ENCODE results near the gene RAB1A.

The RAB1A gene

GRCh38 chr2:65107530-65107929 lies 22.4 kb downstream of the RAB1A start:
- no peak for DNase-seq (ENCODE audit: low read depth)
- TF ChIP-seq, protein P1, sequence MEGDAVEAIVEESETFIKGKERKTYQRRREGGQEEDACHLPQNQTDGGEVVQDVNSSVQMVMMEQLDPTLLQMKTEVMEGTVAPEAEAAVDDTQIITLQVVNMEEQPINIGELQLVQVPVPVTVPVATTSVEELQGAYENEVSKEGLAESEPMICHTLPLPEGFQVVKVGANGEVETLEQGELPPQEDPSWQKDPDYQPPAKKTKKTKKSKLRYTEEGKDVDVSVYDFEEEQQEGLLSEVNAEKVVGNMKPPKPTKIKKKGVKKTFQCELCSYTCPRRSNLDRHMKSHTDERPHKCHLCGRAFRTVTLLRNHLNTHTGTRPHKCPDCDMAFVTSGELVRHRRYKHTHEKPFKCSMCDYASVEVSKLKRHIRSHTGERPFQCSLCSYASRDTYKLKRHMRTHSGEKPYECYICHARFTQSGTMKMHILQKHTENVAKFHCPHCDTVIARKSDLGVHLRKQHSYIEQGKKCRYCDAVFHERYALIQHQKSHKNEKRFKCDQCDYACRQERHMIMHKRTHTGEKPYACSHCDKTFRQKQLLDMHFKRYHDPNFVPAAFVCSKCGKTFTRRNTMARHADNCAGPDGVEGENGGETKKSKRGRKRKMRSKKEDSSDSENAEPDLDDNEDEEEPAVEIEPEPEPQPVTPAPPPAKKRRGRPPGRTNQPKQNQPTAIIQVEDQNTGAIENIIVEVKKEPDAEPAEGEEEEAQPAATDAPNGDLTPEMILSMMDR (conservative IDR thresholded peaks at IDR 0.05; ENCODE audit: low read depth, low read length): no peak
- no peak overlapping the region for H3K4me3 ChIP-seq (ENCODE audit: low read length)

DNA sequence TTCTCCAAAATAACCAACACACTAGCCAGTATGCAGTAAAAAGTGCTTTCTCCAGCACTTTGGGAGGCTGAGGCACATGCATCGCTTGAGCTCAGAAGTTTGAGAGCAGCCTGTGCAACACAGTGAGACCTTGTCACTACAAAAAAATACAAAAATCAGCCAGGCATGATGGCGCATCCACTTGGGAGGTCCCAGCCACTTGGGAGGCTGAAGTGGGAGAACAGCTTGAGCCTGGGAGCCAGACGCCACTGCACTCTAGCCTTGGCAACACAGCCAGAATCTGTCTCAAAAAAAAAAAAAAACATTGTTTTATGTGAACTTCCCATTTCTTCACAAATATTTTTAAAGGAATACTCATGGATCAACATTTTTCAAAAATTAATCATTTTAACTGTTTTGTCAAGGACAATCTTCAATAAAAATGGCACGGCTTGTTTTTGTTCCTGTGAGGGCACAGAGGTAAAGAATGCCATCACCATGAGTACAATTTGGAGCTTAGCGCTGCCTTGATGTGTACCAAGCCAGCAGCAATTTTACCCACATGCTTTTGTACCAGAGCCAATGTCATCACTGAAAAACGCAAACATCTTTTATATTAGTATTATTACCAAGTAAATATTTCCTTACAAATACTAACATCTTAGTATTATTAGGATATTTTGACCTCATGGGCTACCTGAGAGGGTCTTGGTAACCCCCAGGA lies 26.7 kb downstream of the RAB1A start:
- TF ChIP-seq, protein P1 (conservative IDR thresholded peaks at IDR 0.05; ENCODE audit: low read depth, low read length): no peak

DNA sequence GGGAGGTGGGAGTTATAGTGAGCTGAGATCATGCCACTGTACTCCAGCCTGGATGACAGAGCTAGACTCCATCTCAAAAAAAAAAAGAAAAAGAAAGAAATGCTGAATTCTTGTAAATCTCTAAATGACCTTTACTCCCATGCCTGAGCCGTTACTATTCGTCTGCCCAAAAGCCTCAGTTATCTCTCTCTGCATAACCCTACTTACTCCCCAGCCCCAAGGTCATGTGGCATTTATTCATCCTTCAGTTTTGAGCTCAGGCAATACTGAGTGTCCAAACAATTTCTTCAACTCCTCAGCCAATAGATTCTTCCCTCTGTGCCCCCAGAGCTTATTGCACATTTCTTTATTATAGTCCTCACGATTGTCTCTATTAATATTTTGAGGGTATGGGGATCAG lies 28.8 kb downstream of the RAB1A start:
- H3K4me3 ChIP-seq (ENCODE audit: low read length): no peak overlapping the region
- TF ChIP-seq, protein P1 (conservative IDR thresholded peaks at IDR 0.05; ENCODE audit: low read depth, low read length): no peak
- DNase-seq (ENCODE audit: low read depth): no peak

More for the DNA sequence above, 26.7 kb downstream of the RAB1A start:
- no peak overlapping the region for H3K4me3 ChIP-seq (ENCODE audit: low read length)
- no peak for DNase-seq (ENCODE audit: low read depth)

GRCh38 chr2:65098741-65099140 lies 31.2 kb downstream of the RAB1A start:
- no peak for DNase-seq (ENCODE audit: low read depth)
- TF ChIP-seq, protein P1 (conservative IDR thresholded peaks at IDR 0.05; ENCODE audit: low read depth, low read length): no peak
- H3K4me3 ChIP-seq (ENCODE audit: low read length): no peak overlapping the region

DNA sequence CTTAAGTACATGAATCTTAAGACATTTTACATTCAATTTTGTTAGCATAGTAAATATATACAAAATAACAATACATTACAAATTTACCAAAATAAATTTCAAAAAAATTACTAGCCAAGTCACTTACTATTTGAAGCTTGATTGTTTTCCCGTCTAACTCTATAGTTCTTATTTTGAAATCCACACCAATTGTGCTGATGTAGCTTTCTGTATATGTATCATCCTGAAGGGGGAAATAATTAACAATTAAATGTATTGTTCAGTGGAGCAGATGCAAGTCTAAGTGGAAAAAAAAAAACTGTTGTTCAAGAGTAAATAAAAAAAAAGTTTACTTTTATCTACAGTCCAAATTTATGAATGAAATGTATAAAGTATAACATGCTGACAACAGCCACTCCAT lies 32.1 kb downstream of the RAB1A start:
- no peak for DNase-seq (ENCODE audit: low read depth)
- no peak overlapping the region for H3K4me3 ChIP-seq (ENCODE audit: low read length)
- TF ChIP-seq, protein P1 (conservative IDR thresholded peaks at IDR 0.05; ENCODE audit: low read depth, low read length): no peak

- DNase-seq (ENCODE audit: low read depth): no peak
- TF ChIP-seq, protein P1 (conservative IDR thresholded peaks at IDR 0.05; ENCODE audit: low read depth, low read length): no peak
- no peak overlapping the region for H3K4me3 ChIP-seq (ENCODE audit: low read length)
These were observed 33.0 kb downstream of the RAB1A start for GRCh38 chr2:65096948-65097347.

DNA sequence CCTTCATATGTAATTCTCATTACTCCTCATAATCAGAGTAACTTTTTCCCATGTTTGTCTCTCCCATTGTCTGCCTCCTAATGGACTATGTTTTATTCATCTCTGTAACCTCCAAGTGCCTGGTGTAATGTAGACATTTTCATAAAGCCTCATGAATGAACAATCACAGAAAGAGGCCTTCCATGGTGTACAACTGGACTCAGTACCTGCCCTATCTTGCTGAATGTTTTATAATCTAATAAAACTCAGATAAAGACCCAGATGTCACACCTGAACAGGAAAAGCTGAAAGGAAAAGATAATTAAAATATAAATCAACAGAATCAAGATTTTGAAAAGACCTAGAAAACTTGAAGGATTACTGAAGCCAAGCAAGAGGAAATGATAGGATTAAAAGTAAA lies 36.7 kb downstream of the RAB1A start:
- no peak for DNase-seq (ENCODE audit: low read depth)
- TF ChIP-seq, protein P1 (conservative IDR thresholded peaks at IDR 0.05; ENCODE audit: low read depth, low read length): no peak
- H3K4me3 ChIP-seq (ENCODE audit: low read length): no peak overlapping the region
